KMS-11 (cell line): Measurements from ENCODE around the gene WDR43.

Experiments
- H2AFZ ChIP-seq: fragments of 200-600 bp; sonication (generic); 2 replicates; pipeline ENCODE4 v1.6.1; 2016; ENCODE audit warnings: antibody characterized with exemption, mixed run types, low read depth
- H3K27ac ChIP-seq: fragments of 200-600 bp; sonication (generic); 2 replicates; pipeline ENCODE4 v1.6.1; 2016; ENCODE audit warnings: mild to moderate bottlenecking, mixed run types
- H3K27me3 ChIP-seq: fragments of 200-600 bp; sonication (generic); 2 replicates; pipeline ENCODE4 v1.6.1; 2017; ENCODE audit warnings: mild to moderate bottlenecking, low read depth, mixed run types, moderate library complexity; ENCODE audit not compliant: insufficient read depth
- H3K36me3 ChIP-seq: fragments of 200-600 bp; sonication (generic); 2 replicates; pipeline ENCODE4 v1.6.1; 2017; ENCODE audit warnings: mild to moderate bottlenecking, mixed run types; ENCODE audit not compliant: insufficient read depth
- H3K4me1 ChIP-seq: fragments of 200-600 bp; sonication (generic); 2 replicates; pipeline ENCODE4 v1.6.1; 2016; ENCODE audit warnings: mild to moderate bottlenecking, low read depth, mixed run types; ENCODE audit not compliant: poor library complexity, severe bottlenecking
- H3K4me2 ChIP-seq: fragments of 200-600 bp; sonication (generic); 2 replicates; pipeline ENCODE4 v1.7.0; 2016; ENCODE audit warnings: mild to moderate bottlenecking, mixed run types
- H3K4me3 ChIP-seq: fragments of 200-600 bp; sonication (generic); IDR thresholded peaks from 2 replicates; pipeline ENCODE4 v1.6.1; 2017; ENCODE audit warnings: low read depth, low read length, mixed read lengths; ENCODE audit not compliant: insufficient read depth
- H3K79me2 ChIP-seq: fragments of 200-600 bp; sonication (generic); 2 replicates; pipeline ENCODE4 v1.6.1; 2016; ENCODE audit warnings: low read depth, mixed run types; ENCODE audit not compliant: insufficient read depth
- H3K9ac ChIP-seq: fragments of 200-600 bp; sonication (generic); 2 replicates; pipeline ENCODE4 v1.6.1; 2016; ENCODE audit warnings: mild to moderate bottlenecking, mixed run types
- H4K20me1 ChIP-seq: fragments of 200-600 bp; sonication (generic); 2 replicates; pipeline ENCODE4 v1.6.1; 2016; ENCODE audit warnings: mild to moderate bottlenecking, mixed run types; ENCODE audit not compliant: insufficient read depth
- CTCF ChIP-seq: fragments of 200-600 bp; sonication (generic); conservative IDR thresholded peaks from 2 replicates; pipeline ENCODE4 v1.6.1; 2017; ENCODE audit warnings: low read depth, mild to moderate bottlenecking, antibody characterized with exemption, low read length, moderate library complexity, mixed read lengths

WDR43 gene

GRCh38 chr2:28986429-28986828 lies 92.0 kb downstream of the WDR43 start:
- Histone ChIP-seq H3K4me3 (no peak overlapping the region), H3K27ac (no peak overlapping the region), H3K79me2 (no peaks in the 10 kb centered on the region), H3K27me3 (no peaks in the 10 kb centered on the region), H3K4me2 (no peak overlapping the region), H3K36me3 (no peaks in the 10 kb centered on the region), H3K9ac (no peak overlapping the region), H3K4me1 (no peaks in the 10 kb centered on the region), H2AFZ (no peak overlapping the region), H4K20me1 (no peaks in the 10 kb centered on the region)
- TF ChIP-seq CTCF = no peak

- no peak overlapping the region for H3K4me2 ChIP-seq
- H3K79me2 ChIP-seq = no peaks in the 10 kb centered on the region
- no peaks in the 10 kb centered on the region for H3K4me1 ChIP-seq
- no peak overlapping the region for H3K4me3 ChIP-seq
- H3K9ac ChIP-seq = no peak overlapping the region
- no peak overlapping the region for H2AFZ ChIP-seq
- H3K36me3 ChIP-seq = no peaks in the 10 kb centered on the region
- H4K20me1 ChIP-seq = no peaks in the 10 kb centered on the region
- no peak for TF ChIP-seq CTCF
- no peaks in the 10 kb centered on the region for H3K27me3 ChIP-seq
- H3K27ac ChIP-seq = no peak overlapping the region
Measured at GRCh38 chr2:28989973-28990372, 95.5 kb downstream of the WDR43 start.

- Histone ChIP-seq H3K9ac (no peak overlapping the region), H3K4me1 (no peaks in the 10 kb centered on the region), H3K27ac (no peak overlapping the region), H3K4me3 (no peak overlapping the region), H3K27me3 (no peaks in the 10 kb centered on the region), H3K36me3 (no peaks in the 10 kb centered on the region), H3K4me2 (no peak overlapping the region), H3K79me2 (no peaks in the 10 kb centered on the region), H2AFZ (no peak overlapping the region), H4K20me1 (no peaks in the 10 kb centered on the region)
- TF ChIP-seq CTCF = no peak
Measured at GRCh38 chr2:28990445-28990844, 96.0 kb downstream of the WDR43 start.

GRCh38 chr2:28991021-28991420 lies 96.6 kb downstream of the WDR43 start:
- no peaks in the 10 kb centered on the region for H3K79me2 ChIP-seq
- no peaks in the 10 kb centered on the region for H4K20me1 ChIP-seq
- H3K4me1 ChIP-seq = no peaks in the 10 kb centered on the region
- no peak overlapping the region for H3K9ac ChIP-seq
- TF ChIP-seq CTCF = no peak
- H3K4me2 ChIP-seq = no peak overlapping the region
- no peak overlapping the region for H3K27ac ChIP-seq
- H2AFZ ChIP-seq = no peak overlapping the region
- no peak overlapping the region for H3K4me3 ChIP-seq
- H3K36me3 ChIP-seq = no peaks in the 10 kb centered on the region
- H3K27me3 ChIP-seq = no peaks in the 10 kb centered on the region

- H3K27me3 ChIP-seq = no peaks in the 10 kb centered on the region
- H3K79me2 ChIP-seq = no peaks in the 10 kb centered on the region
- no peaks in the 10 kb centered on the region for H4K20me1 ChIP-seq
- TF ChIP-seq CTCF = no peak
- H3K4me3 ChIP-seq = no peak overlapping the region
- H3K4me1 ChIP-seq = no peaks in the 10 kb centered on the region
- H2AFZ ChIP-seq = no peak overlapping the region
- H3K4me2 ChIP-seq = no peak overlapping the region
- no peak overlapping the region for H3K27ac ChIP-seq
- no peaks in the 10 kb centered on the region for H3K36me3 ChIP-seq
- no peak overlapping the region for H3K9ac ChIP-seq
Measured at GRCh38 chr2:28991460-28991859, 97.0 kb downstream of the WDR43 start.
